Karpas-422 (cell line): ENCODE measurements around the gene TIMELESS. TPM values are rescaled to one million over a fixed set of nuclear protein-coding genes. Genes with fewer than 3 reads are reported as not detected.

Experiments used
- DNase-seq: peaks from one replicate; pipeline ENCODE4 v3.0.0-alpha.2; 2015
- H2AFZ ChIP-seq: fragments of 200-600 bp; sonication (generic); 2 replicates; pipeline ENCODE4 v1.6.1; 2014; ENCODE audit warnings: antibody characterized with exemption, low read length, mixed read lengths
- H3K27ac ChIP-seq: fragments of 200-600 bp; sonication (generic); 2 replicates; pipeline ENCODE4 v1.5.1; 2014; ENCODE audit warnings: mild to moderate bottlenecking, low read length, moderate library complexity
- H3K27me3 ChIP-seq: fragments of 200-600 bp; sonication (generic); 2 replicates; pipeline ENCODE4 v1.6.1; 2014; ENCODE audit warnings: low read length, mixed read lengths
- H3K36me3 ChIP-seq: fragments of 200-600 bp; sonication (generic); 2 replicates; pipeline ENCODE4 v1.6.1; 2014; ENCODE audit warnings: low read length, mixed read lengths; ENCODE audit not compliant: insufficient read depth
- H3K4me1 ChIP-seq: fragments of 200-600 bp; sonication (generic); 2 replicates; pipeline ENCODE4 v1.6.1; 2014; ENCODE audit warnings: mild to moderate bottlenecking, low read length, mixed read lengths
- H3K4me2 ChIP-seq: fragments of 200-600 bp; sonication (generic); 2 replicates; pipeline ENCODE4 v1.6.1; 2014; ENCODE audit warnings: low read length, low read depth, mild to moderate bottlenecking; ENCODE audit not compliant: poor library complexity, severe bottlenecking
- H3K4me3 ChIP-seq: fragments of 200-600 bp; sonication (generic); 2 replicates; pipeline ENCODE4 v1.5.1; 2014; ENCODE audit warnings: mild to moderate bottlenecking, antibody characterized with exemption, low read length, mixed read lengths
- H3K79me2 ChIP-seq: fragments of 200-600 bp; sonication (generic); 2 replicates; pipeline ENCODE4 v1.6.1; 2014; ENCODE audit warnings: mild to moderate bottlenecking, low read length, mixed read lengths
- H3K9ac ChIP-seq: fragments of 200-600 bp; sonication (generic); 2 replicates; pipeline ENCODE4 v1.6.0; 2014; ENCODE audit warnings: low read length
- H3K9me2 ChIP-seq: fragments of 200-600 bp; sonication (generic), shearing (Covaris generic); replicated peaks from 2 replicates; pipeline ENCODE4 v1.6.0; 2014; ENCODE audit warnings: mild to moderate bottlenecking, low read length, moderate library complexity; ENCODE audit not compliant: insufficient read depth
- H3K9me3 ChIP-seq: fragments of 300-700, 200-600 bp; sonication (generic); 2 replicates; pipeline ENCODE4 v1.6.1; 2014; ENCODE audit warnings: low read length, mixed read lengths
- H4K20me1 ChIP-seq: fragments of 200-600 bp; sonication (generic); 2 replicates; pipeline ENCODE4 v1.6.1; 2014; ENCODE audit warnings: mild to moderate bottlenecking, antibody characterized with exemption, low read length, low read depth; ENCODE audit not compliant: insufficient read depth
- total RNA-seq: library from RNA; depleted of rRNA; stranded (reverse); fragments of >200 nt; shearing (Covaris generic); gene quantifications from 2 replicates; pipeline ENCODE4 v1.2.3, GENCODE V29; 2014; ENCODE audit warnings: low replicate concordance

Gene TIMELESS
- total RNA-seq, 1 experiment from 2014 or later: 12.5 TPM

DNA sequence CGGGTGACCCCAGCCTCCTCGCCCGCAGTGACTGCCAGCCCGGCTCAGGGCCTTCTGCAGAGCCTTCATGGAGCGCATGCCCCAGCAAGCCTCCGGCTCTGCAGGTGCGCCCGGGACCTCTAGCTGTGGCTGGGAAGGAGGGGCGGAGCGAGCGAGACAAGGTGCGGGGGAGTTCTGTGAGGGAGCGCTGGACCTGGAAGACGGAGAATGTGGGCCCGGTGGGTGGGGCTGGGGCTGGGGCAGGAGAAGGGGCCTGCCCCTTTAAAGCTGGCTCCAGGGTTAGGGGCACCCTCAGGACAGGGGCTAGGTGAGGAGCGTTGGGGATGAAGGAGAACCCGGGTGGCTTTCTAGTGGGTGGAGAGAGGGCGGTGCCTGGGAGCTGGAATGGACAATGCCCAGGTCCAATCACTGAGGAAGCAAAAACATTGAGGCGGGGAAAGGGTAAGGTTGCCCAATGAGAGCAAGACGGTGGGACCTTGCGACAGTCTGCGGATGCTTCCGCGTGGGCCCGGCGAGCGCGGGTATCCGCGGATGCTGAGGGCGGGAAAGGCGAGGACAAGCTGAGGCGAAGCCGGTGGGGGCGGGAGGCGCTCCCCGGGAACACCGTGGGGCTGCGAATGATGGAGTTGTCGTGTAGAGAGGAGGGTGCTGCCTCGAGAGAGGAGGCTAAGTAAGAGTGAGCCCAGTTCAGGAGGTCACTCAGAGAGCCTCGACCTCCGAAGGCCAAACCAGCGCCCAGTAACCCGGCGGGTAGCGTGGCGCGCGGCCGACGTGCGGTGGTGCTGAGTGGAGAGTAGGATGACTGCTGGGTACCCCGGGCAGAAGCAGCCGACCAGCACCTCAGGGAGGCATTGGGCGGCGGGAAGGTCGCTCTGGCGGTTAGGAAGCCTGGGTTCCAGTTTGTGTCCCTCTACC is 39.1 kb upstream of the TIMELESS start, which contains the start of gene GLS2:
Gene GLS2, minus strand, starts transcription at position 121 of the 915 bp plus-strand sequence. Its CDS starts 43 bp downstream, at position 78.
- no peaks in the 10 kb centered on the region for H3K9me2 ChIP-seq
- no peaks in the 10 kb centered on the region for H3K79me2 ChIP-seq
- no peak within 1 kb of the TSS for H3K27ac ChIP-seq
- H3K9ac ChIP-seq: no peak within 1 kb of the TSS
- no peak within 1 kb of the TSS for H3K4me2 ChIP-seq
- H4K20me1 ChIP-seq: 0 out of 2 replicates have a peak, but pooled peaks cover 4% of the 10 kb centered on the region
- DNase-seq: peak; percentile 53
- no peaks in the 10 kb centered on the region for H3K9me3 ChIP-seq
- no peak within 1 kb of the TSS for H2AFZ ChIP-seq
- H3K36me3 ChIP-seq: no peaks in the 10 kb centered on the region
- no peaks in the 10 kb centered on the region for H3K27me3 ChIP-seq
- H3K4me1 ChIP-seq: peaks cover 8% of the 10 kb centered on the region
- H3K4me3 ChIP-seq: no peak within 1 kb of the TSS

DNA sequence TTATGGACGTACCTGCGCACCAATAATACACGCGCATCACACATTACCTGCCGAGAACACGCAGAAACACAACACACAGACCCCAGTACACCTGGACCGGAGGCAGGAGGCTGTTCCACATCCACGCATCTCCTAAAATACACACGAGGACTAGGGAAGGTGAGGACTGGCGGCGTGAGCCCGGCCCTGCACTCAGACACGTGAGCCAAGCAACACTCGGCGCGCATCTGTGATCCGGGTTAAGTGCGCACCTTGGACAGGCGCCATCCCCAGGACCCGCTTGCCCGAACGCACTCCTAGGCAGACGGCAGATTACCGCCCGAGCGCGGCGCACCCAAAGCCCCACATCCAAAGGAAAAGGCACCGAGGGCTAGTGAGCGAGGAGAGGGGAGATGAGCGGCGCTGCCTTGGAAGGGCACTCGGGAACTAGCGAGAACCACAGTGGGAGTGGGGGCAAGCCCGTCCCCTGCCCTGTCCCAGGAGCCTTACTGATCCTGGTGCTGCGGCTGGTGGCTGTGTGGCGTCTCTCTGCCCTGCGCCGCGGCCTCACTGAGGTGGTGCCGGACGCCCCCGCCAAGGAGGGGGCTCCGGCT is 38.3 kb upstream of the TIMELESS start:
- H3K9ac ChIP-seq: no peak overlapping the region
- no peaks in the 10 kb centered on the region for H3K36me3 ChIP-seq
- H4K20me1 ChIP-seq: 0 out of 2 replicates have a peak, but pooled peaks cover 4% of the 10 kb centered on the region
- no peaks in the 10 kb centered on the region for H3K9me3 ChIP-seq
- no peak overlapping the region for H2AFZ ChIP-seq
- H3K27me3 ChIP-seq: no peaks in the 10 kb centered on the region
- no peak overlapping the region for H3K4me3 ChIP-seq
- DNase-seq: no peak
- H3K79me2 ChIP-seq: no peaks in the 10 kb centered on the region
- H3K4me2 ChIP-seq: no peak overlapping the region
- H3K9me2 ChIP-seq: no peaks in the 10 kb centered on the region
- peaks cover 8% of the 10 kb centered on the region for H3K4me1 ChIP-seq
- no peak overlapping the region for H3K27ac ChIP-seq

DNA sequence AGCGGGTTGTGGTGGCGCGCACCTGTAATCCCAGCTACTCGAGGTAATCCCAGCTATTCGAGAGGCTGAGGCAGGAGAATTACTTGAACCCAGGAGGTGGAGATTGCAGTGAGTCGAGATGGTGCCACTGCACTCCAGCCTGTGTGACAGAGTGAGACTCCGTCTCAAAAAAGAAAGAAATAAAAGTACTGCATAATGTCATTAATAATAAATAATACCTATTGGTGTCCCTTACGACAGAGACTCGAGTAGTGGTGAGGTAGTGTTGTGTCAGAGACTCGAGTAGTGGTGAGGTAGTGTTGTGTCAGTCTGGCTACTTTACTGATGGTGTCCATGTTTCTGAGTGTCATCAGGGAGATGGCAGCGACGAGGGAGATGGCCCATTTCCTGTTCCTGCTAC is 37.5 kb upstream of the TIMELESS start:
- Histone ChIP-seq H3K4me3 (no peak overlapping the region), H3K9me3 (no peaks in the 10 kb centered on the region), H3K36me3 (no peaks in the 10 kb centered on the region), H4K20me1 (0 out of 2 replicates have a peak, but pooled peaks cover 4% of the 10 kb centered on the region), H3K9me2 (no peaks in the 10 kb centered on the region), H3K79me2 (no peaks in the 10 kb centered on the region), H3K27ac (no peak overlapping the region), H3K27me3 (no peaks in the 10 kb centered on the region), H3K4me1 (peaks cover 8% of the 10 kb centered on the region), H3K4me2 (no peak overlapping the region), H3K9ac (no peak overlapping the region), H2AFZ (no peak overlapping the region)
- DNase-seq: no peak

DNA sequence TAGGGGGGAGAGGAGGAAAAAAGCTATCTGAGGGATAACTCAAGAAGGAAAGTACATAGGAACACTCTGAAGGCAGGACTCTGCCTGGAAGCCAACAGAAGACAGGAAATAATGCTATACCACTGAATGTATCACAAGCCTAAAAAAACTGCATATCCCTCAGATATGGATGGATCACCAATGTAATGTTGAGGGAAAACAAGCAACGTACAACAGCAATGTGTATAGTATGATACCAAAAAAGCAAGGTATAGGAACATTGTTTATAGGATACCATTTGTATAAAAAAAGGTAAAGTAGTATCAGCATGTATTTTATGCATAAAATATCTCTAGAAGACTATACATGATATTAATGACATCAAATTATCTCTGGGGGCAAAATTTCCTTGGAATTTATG is 35.3 kb upstream of the TIMELESS start:
- Histone ChIP-seq H3K9me3 (no peaks in the 10 kb centered on the region), H3K9ac (no peak overlapping the region), H4K20me1 (0 out of 2 replicates have a peak, but pooled peaks cover 4% of the 10 kb centered on the region), H3K27ac (no peak overlapping the region), H3K4me1 (peaks cover 8% of the 10 kb centered on the region), H3K9me2 (no peaks in the 10 kb centered on the region), H3K4me2 (no peak overlapping the region), H3K4me3 (no peak overlapping the region), H3K79me2 (no peaks in the 10 kb centered on the region), H3K36me3 (no peaks in the 10 kb centered on the region), H3K27me3 (no peaks in the 10 kb centered on the region), H2AFZ (no peak overlapping the region)
- no peak for DNase-seq

DNA sequence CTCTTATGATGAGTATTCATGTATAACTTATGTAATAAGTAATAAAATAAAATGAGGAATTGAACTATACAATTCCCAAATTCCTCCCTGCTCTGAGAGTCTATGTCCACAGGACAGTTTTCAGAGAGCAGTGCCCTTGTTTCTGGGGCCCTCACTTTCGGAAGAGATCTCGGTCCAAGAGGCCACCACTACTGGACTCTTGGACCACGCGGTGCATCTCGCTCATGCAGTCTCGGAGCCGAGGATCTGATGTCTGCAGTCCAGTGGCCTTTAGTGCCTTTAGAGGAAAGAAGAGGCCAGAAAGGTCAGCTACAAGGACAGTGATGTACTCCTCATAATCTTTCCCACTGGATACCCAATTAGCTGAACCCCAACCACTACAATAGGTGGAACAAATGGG is 30.4 kb upstream of the TIMELESS start:
- Histone ChIP-seq H3K36me3 (no peaks in the 10 kb centered on the region), H3K79me2 (no peaks in the 10 kb centered on the region), H4K20me1 (0 out of 2 replicates have a peak, but pooled peaks cover 2% of the 10 kb centered on the region), H3K9me3 (no peaks in the 10 kb centered on the region), H3K9me2 (no peaks in the 10 kb centered on the region), H3K4me2 (no peak overlapping the region), H3K4me1 (no peaks in the 10 kb centered on the region), H3K27me3 (no peaks in the 10 kb centered on the region), H3K9ac (no peak overlapping the region), H3K27ac (no peak overlapping the region), H3K4me3 (no peak overlapping the region), H2AFZ (no peak overlapping the region)
- no peak for DNase-seq

DNA sequence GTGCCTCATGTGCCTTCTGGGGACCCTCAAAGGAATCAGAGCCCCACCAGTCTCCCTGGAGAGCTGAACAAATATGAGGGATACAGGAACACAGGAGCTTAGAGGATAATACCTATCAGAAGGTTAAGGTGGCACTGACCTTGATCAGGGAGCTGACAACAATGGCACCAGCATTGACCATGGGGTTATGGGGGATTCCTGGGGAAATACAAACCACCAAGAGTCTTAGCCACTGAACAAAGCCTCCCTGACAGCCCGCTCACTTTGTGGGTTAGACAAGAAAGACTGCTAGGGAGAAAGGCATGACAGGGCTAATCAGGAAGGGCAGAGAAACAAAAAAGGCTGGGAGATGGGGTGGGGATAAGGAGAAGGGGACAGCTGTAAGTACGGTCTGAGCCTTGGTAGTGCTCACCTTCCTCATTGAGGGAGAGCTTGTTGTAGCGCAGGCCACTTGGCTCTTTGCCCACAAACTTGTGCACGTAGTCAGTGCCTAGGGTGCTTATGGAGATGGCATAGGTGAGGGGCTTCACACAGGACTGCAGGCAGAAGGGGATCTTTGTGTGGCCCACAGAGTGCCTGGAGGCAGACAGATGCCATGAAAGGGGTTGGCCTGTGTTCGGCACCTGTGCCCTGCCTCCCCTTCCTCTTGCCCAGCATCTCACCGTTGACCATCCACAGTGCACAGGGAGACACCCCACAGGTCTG is 28.4 kb upstream of the TIMELESS start:
- Histone ChIP-seq H4K20me1 (0 out of 2 replicates have a peak, but pooled peaks cover 5% of the 10 kb centered on the region), H3K4me1 (no peaks in the 10 kb centered on the region), H2AFZ (no peak overlapping the region), H3K4me2 (no peak overlapping the region), H3K9me3 (no peaks in the 10 kb centered on the region), H3K27me3 (no peaks in the 10 kb centered on the region), H3K9ac (no peak overlapping the region), H3K9me2 (no peaks in the 10 kb centered on the region), H3K79me2 (no peaks in the 10 kb centered on the region), H3K36me3 (peaks cover under 1% of the 10 kb centered on the region; the same call in 1 of the 2 replicates), H3K27ac (no peak overlapping the region), H3K4me3 (no peak overlapping the region)
- DNase-seq: no peak

DNA sequence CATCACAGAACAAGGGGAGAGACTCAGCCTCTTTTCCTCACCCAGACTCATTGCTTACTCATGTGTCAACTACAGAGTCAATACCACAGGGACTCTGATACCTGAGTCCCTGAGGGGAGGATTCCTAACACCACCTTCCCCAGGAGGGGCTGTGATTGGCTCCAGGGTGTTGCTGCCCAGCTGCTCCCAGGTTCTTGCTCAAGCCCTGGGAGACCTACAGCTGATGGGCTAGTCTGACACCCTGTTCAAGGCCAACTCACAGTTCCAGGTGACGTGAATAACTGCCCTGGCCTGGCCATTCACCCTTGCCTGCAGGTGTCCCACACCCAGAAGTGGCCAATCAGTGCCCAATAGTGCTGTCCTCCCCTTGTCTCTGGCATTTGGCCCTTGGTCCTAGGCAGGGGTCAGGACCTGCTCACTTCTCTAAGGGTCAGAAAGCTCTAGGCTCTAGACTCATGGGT is 27.8 kb upstream of the TIMELESS start:
- Histone ChIP-seq H3K4me1 (peaks cover 5% of the 10 kb centered on the region; the same call in 1 of the 2 replicates), H4K20me1 (0 out of 2 replicates have a peak, but pooled peaks cover 5% of the 10 kb centered on the region), H3K27ac (no peak overlapping the region), H3K9me3 (no peaks in the 10 kb centered on the region), H3K4me2 (no peak overlapping the region), H3K4me3 (no peak overlapping the region), H3K79me2 (peaks cover 3% of the 10 kb centered on the region), H3K9ac (no peak overlapping the region), H3K36me3 (peaks cover 6% of the 10 kb centered on the region; the same call in 1 of the 2 replicates), H3K9me2 (no peaks in the 10 kb centered on the region), H3K27me3 (no peaks in the 10 kb centered on the region), H2AFZ (no peak overlapping the region)
- no peak for DNase-seq
